Activated T-cell treated with anti-CD3 and anti-CD28 coated beads, Interleukin-2, amount 50 U/mL, for 48 hours (primary cell): ENCODE data around the gene NEK6.

Source experiments
- DNase-seq, 2 experiments: peaks; one replicate each; pipeline ENCODE4 v3.0.0-alpha.2; 2020

NEK6 gene

DNA sequence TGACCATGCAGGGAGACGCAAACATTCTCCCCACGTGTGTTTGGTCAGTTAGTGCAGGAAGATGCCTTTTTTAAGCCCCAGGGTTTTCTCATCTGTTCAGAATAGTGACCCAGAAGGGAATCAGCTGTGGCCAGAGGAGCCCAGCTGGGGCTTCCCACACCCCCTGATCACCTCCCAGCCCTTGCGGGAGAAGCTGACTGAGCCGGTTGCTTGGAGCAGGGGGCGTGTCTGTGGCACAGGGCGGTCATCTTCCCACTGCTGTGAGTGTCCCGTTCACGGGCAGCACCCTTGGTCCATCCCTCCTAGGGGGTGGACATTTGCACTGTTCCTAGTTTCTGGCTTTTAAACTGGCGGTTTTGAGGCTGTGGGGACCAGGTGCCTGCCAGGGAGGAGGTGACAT is 69.7 kb downstream of the NEK6 start:
- no peak for DNase-seq

DNA sequence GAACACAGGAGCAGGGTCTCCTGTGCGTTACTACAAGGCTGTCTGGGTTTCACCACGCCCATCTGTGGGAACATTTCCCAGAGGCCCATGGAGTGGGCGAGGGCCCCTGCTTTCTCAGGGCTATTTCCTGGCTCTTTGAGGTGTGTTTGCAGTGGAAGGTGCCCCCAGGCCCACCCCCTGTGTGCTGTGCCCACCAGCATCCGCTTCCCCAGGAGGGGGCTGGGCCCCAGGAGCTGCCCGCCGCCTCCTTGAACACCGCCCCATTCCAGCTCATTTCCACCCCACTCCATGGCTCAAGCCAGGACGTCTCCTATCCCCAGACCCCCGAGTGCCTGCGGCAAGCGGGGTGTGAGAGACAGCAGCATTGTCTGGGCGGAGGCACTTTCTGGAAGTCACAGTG is 70.5 kb downstream of the NEK6 start:
- DNase-seq = no peak

GRCh38 chr9:124329206-124329792 is 71.5 kb downstream of the NEK6 start:
- no peak for DNase-seq

GRCh38 chr9:124330011-124330697 is 72.4 kb downstream of the NEK6 start:
- no peak for DNase-seq

GRCh38 chr9:124331580-124331979 is 73.8 kb downstream of the NEK6 start:
- DNase-seq = no peak

DNA sequence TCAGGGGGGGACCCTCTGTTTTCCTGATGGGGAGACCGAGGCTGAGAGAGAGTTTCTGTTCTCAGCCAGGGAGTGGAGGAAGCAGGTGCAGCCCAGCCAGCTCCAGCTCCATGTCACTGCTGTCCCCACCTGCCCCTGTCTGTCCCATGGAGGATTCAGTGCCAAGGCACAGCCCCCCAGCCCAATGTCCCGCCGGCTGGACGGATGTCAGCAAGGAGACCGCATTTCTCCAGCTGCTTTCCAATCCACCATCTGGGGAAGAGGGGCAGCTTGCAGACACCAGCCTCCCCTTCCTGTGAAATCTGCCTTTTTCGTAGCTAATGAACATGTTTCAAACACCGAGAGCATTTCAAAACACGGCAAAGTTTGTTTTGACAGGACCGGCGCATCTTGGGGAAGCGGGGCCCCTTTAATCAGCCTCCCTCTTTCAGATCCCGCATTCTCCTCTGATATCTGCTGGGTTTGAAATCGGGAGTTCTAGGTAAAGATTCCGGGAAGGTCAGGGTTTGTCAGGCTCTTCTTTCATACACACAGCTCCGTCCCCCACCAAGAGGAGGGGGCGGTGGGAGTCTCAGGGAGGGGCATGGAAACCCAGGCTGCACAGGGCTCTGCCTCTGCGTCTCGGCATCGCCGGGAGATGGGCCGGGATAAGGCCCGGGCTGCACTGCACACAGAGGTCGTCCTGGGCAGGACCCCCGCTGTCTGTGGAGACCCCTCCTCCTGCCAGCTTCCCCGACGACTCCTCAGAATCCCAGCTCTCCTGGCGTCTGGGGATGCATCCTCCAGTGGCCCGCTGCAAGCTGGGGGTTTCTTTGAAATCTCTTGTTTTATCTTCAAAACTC is 74.8 kb downstream of the NEK6 start:
- DNase-seq = no peak

DNA sequence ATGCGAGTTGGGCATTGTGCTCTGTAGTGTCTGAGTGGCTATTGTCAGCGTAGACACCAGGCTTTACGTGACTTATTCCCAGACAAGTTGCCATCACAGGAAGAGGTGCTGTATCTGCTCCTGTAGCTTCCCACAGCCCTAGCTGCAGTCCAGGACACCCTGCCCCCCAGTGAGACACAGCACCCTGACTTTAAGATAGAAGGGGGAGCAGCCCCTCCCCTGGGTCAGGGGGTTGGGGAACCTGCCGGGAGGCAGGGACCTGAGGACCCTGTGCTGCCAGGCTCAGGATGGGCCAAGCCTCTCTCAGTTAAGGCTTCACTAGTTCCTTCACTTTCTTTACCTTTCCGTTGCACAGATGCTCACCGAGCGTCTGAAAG is 75.4 kb downstream of the NEK6 start:
- no peak for DNase-seq

DNA sequence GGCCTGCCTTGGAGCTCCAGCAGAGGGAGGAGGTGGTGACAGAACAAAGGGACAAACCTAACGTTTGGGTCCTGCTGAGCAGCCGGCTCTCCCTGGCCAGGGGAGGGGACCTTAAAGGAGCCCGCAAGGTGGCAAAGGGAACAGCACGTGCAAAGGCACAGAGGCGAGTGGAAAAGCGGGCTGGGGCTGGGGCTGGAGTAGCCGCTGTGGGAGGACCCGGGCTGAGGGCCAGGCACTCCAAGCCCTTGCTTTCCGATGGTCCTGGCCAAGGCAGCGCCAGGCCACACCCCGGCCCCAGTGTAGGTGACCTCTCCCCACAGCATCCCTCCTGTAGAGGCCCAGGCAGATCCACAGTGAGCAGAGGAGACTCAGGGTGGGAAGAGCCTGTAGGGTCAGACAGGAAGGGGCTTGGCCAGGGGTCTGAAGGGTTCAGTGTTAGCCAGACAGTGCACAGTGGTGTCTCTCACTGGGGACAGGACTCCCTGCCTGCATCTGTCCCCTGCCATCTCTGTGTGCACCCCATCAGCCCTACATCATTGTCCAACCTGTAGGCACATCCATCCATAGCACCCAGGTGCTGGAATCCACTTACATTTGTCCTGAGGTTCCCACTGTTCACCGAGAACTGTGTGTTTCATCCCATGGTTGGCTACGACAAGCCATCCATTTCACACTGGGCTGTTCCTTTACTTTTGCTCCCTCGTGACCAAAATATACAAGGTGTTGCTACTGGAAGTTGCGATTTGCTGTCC is 77.0 kb downstream of the NEK6 start:
- no peak for DNase-seq

DNA sequence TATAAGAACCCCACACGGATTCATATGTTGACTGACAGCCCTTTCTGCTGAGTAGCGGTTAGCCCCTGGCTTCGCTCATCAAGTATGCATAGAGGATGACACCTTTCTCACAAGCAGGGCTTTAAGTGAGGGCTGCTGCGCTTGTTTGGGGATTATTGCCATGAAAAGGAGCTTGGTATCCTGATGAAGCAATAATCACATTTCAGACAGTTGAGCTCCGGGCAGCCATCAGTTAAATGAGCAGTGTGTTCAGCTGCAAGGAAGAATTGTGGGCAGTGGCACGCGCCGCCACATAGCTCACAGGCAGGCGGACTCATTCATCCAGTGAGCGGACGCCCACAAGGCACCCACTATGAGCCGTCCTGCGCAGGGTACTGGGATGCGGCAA is 77.6 kb downstream of the NEK6 start:
- DNase-seq = no peak

GRCh38 chr9:124337562-124337961 is 79.8 kb downstream of the NEK6 start:
- DNase-seq = no peak

- DNase-seq = no peak
Observed at GRCh38 chr9:124339603-124340146, 81.9 kb downstream of the NEK6 start.

DNA sequence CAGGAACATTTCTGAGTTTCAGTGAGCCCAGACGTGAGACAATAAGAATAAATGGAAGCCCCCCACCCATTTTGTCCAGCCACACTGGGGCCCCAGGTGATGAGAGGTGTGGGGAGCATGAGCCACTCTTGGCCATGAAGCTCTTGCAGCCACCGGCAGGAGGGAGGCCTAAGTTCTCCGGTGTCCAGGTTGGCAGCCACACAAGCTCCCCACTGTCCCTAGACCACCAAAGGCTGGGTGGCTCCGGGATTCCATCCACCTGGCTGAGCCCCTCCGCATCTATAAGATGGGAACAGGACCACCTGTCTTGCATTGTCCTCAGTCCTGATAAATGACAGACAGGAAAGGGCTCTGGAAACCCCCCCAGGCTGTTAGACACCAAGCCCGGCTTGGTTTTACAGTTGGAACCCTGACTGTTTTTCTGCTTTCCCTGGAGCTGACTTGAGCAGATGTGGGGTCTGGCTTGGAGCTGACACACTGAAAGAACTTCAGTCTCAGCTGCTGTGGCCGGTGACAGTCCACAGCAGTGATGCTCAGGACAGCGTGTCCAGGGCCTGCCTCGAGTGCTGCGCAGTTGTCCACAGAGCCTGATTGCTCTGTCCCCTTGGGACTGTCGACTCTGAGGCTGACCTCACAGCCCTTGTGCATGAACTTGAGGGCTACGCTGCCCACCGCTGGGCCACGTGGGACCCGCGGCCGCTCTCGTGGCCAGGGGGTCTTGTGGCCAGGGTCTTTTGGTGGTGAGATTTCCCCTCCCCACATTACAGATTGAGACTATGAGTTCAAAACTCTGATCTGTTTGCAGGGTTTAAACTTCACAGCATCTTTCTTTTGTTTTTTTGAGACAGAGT is 82.7 kb downstream of the NEK6 start:
- no peak for DNase-seq

- DNase-seq = no peak
Observed at GRCh38 chr9:124341455-124342170, 83.9 kb downstream of the NEK6 start.

- no peak for DNase-seq
Observed at GRCh38 chr9:124342402-124342775, 84.6 kb downstream of the NEK6 start.

DNA sequence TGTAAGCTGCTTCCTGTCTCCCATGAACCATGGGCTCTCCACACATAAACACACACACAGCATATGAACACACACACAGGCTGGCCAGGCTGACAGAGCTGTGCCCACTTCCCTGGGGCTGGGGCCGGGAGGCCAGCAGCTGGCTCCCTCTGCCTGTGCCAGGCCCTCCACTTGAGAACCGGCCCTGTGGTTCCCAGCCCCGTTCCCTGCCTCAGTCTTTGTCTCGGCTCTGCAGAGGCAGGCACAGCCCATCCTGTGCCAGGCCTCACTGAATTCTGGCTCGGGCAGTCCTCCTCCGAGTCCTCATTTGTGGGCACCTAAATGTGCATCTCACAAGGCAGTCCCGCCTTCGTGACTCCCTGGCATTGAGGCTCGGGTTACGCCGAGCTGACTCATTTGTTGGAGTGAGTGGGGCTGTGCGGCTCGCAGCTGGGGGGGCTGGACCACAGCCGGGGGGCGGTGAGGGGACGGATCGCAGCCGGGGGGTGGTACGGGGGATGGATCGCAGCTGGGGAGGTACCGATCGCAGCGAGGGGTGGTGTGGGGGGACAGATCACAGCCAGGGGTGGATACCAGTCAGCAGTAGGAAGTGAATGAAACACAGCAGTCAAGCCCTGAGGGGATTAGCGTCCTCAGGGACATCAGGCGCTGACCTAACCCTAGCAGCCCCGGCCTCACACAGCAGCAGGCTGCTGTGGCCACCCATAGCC is 85.2 kb downstream of the NEK6 start:
- no peak for DNase-seq

GRCh38 chr9:124343533-124344290 is 86.0 kb downstream of the NEK6 start:
- no peak for DNase-seq

DNA sequence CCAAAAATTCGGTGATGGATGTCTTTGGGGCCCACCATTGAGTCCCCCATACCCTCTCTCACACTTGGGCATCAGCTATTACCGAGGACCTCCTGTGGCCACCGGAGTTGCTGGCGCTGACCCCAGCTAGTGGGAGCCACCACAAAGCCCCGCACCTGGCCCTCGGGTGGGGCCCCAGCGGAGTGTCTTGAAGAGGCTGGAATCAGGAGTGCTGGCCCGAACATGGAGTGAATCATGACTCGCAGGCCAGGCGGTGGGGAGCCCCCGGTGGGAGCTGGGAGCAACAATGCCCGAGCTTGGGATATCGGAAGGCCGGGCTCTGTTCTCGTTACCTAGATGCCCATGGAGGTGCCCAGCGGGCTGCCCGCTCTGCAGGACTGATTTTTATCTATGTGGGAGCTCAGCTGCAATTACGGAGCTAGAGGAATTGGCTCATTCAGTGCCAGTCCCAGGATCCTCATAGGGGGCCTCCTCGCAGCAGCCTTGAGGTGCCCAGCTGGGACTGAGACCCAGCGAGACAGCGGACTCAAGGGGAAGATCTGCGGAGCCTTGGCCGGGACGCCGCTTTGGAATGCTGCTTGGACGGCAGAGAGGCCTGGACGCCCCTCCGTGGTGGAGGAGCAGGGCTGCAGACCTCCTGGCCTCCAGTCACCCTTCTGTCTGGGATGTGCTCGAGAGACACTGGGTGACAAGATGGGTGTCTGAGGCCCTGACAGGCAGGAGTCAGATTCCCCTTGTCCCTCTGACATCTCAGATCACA is 86.7 kb downstream of the NEK6 start:
- no peak for DNase-seq

- DNase-seq = no peak
Observed at GRCh38 chr9:124345063-124345462, 87.3 kb downstream of the NEK6 start.

DNA sequence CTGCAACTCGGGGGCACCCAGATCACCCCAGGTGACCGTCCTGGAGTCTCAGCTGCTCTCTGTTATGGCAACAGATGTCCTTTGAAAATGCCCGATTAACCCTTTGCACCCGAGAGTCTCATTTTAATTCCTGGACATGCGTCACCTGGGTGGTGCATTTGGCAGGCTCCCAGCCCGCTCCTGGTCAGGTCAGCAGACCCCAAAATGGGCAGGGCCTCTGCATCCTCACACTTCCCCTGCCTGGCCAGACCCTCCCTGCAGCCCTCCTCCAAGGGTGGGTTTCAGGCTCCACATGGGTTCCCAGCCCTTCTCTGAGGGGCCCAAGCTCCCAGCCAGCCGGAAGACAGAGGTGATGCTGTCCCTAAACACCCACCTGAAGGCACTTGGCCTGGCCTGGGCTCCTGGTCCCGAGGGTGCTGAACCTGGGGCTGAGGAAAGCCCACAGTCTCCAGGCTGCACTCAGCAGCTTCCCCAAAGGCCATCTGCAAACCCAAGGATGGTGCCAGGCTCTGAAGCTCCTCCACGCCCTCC is 88.1 kb downstream of the NEK6 start:
- no peak for DNase-seq
